ENCODE measurements around the gene LHX3.
"Not testable (repeated sequence)": the region's sequence is repeated elsewhere in the genome, so short reads cannot be mapped to it uniquely, and the experiment has no call there.

The LHX3 gene

GRCh38 chr9:136240941-136241340, 36.0 kb upstream of the LHX3 start:
- no peak for FAIRE-seq

GRCh38 chr9:136239983-136240330, 35.0 kb upstream of the LHX3 start:
- FAIRE-seq, result no peak

DNA sequence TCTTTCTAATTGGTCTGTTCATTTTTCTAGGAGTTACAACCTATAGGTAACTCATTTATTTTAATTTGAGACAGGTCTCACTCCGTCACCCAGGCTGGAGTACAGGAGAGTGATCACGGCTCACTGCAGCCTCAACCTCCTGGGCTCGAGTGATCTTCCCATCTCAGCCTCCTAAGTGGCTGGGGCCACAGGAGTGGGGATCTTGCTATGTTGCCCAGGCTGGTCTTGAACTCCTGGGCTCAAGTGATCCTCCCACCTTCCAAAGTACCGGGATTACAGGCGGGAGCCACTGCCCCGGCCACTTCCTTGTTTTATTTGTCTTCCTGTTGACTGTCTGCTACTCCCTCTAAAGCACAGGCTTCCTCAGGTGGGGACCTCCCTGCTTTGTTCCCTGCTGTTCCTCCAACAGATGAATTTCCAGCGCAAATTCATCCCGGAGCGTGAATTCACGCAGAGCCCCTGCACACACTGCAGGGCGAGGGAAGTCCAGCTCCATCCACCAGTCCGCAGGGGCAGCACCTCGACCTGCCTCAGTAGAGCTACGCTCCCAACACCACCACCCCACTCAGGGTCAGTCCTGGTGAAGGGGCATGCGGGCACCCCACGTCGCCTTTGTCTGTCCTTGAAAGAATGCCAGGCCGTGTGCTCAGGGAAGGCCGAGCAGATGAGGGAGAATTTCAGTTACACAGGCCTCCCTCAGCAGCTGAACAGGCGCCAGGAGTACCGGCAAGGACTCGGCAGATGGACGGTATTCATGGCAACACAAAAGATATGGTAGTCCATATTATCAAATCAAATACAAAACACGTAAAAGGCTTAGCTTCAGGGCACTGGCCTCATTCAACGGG, 34.4 kb upstream of the LHX3 start:
- no peak for FAIRE-seq

- no peak for FAIRE-seq
Observed at GRCh38 chr9:136238342-136238732, 33.4 kb upstream of the LHX3 start.

DNA sequence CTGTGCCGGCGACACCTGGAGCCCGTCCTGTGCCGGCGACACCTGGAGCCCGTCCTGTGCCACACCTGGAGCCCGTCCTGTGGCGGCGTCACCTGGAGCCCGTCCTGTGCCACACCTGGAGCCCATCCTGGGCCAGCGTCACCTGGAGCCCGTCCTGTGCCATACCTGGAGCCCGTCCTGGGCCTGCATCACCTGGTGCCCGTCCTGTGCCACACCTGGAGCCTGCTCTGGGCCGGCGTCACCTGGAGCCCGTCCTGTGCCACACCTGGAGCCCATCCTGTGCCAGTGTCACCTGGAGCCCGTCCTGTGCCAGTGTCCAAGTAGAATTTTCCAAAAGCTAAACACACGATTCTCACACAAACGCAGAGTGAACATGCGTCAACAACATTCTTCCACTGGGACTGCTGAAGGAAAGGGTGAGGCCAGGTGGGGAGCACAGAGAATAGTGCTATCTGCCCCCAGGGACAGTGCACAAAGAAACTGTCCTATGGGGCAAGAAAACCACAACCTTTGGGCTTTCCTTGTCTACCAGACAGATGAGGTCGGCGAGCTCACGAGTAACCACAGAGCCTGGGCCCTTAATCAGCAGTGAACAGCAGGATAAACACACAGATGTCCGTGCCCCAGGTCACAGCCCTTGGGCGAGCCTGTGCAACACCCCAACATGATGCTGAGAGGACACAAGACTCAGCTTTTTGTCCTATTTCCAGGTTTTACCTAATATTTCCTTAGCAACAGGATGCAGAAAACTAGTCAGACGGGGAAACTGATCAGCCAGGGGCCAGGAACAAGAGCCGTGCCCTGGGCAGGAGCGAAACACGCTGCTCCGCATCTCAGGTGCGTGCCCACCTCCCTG, 32.8 kb upstream of the LHX3 start:
- FAIRE-seq, result no peak

- FAIRE-seq, result not testable (repeated sequence)
Observed at GRCh38 chr9:136236471-136237410, 31.8 kb upstream of the LHX3 start.

- FAIRE-seq, result no peak
Observed at GRCh38 chr9:136235709-136236455, 31.0 kb upstream of the LHX3 start.

DNA sequence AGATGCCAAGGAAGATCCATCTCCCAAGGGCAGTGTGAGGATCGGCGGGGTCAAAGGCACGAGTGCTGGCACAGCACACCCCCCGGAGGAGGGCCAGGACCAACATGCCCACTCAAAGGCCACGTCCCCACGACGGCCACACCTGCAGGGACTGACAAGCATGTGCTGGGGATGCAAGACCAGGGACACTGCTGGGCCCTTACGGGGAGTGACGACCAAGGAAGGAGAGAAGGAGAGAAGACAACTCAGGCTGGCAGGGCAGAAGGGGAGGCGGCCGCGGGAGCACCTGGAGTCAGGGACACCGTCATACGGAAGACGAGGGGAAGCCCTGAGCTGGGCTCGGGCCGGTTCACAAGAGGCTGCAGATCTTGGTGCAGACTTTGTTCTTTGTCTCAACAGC, 30.2 kb upstream of the LHX3 start:
- FAIRE-seq, result no peak

DNA sequence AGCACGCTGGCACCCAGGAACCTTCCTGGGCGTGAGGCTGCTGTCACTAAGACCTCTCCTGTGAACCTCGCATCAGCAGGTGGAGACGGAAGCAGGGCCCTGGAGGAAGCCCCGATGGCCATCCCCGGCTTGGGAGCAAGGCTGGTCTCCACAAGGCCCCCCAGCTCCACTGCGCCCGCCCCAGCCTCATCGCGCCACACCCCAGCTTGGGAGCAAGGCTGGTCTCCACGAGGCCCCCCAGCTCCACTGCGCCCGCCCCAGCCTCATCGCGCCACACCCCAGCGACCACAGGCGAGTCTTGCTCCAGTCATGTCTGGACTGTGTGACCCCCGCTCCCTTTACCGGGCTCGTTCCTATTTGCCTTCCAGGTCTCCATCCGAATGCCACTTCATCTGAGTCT, 29.7 kb upstream of the LHX3 start:
- no peak for FAIRE-seq

DNA sequence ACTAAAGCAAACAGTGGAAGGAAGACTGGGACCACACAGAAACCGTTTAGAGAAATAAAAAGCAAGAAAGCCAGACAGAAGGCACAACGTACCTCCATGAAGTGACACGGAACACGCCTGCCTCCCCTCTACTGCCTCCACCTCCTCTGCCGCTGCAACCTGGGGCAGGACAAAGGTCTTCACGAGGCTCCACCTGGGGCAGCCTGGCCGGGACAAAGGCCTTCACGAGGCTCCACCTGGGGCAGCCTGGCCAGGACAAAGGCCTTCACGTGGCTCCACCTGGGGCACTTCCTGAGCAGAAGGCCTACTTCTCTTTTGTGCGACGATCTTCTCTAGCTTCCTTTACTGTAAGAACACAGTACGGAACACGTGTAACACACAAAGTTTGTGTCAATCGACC, 28.9 kb upstream of the LHX3 start:
- no peak for FAIRE-seq

GRCh38 chr9:136233411-136233810, 28.5 kb upstream of the LHX3 start:
- FAIRE-seq, result no peak

DNA sequence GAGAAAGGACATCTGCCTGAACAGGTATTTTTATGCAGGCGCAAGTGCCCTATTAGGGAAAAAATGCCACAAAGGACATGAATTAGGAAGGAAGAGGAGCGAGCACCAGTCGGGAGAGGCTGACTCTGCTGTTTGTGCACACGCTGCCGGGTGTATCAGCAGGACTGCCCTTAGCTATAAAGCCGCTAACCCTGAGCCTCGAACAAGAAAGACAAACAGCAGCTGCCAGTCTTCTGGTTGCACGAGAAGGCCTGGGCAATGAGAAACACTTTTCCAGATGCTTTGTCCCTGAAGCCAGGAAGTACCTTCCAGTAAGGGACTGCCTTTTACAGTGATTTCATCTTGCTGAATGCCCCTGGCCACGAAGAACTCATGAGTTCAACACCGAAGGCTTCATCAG, 28.0 kb upstream of the LHX3 start:
- no peak for FAIRE-seq

GRCh38 chr9:136231478-136232297, 26.8 kb upstream of the LHX3 start:
- FAIRE-seq, result no peak

DNA sequence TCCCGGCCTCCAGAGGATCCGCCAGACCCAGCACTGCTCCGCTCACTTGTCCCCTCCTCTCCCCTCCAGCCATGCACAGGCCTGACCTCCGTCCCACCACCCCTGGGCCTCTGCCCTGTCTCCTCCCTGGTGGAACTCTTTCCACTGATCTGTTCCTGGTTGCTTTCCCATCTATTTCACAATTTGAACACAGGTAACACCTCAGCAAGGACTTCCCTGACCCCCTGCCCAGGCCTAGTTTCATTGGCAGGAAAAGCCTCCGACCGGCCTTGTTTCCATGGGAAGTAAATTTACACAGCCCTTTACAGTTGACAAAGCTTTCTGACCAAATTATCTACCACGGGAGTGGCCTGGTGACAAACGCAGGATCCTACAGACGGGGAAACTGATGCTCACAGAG, 25.8 kb upstream of the LHX3 start:
- FAIRE-seq, result no peak

DNA sequence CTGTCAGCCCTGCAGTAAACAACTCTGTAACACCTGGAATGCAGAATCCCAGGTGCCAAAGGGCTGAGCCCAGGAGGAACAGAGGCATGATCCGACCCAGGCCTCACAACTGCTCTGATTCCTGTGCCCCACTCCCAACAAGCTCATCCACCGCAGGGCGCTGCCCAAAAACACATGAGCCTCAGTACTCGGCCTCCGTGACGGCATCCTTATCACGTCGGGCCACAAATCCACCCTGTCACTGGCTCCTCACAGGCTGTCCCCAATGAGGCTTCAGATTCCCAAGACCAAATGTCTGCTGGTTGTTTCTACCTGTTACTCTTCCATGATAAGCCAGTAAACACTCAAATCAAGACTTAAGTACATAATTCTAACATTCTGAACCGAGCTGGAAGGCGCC, 25.4 kb upstream of the LHX3 start:
- FAIRE-seq, result no peak

GRCh38 chr9:136229096-136230065, 24.5 kb upstream of the LHX3 start:
- no peak for FAIRE-seq

DNA sequence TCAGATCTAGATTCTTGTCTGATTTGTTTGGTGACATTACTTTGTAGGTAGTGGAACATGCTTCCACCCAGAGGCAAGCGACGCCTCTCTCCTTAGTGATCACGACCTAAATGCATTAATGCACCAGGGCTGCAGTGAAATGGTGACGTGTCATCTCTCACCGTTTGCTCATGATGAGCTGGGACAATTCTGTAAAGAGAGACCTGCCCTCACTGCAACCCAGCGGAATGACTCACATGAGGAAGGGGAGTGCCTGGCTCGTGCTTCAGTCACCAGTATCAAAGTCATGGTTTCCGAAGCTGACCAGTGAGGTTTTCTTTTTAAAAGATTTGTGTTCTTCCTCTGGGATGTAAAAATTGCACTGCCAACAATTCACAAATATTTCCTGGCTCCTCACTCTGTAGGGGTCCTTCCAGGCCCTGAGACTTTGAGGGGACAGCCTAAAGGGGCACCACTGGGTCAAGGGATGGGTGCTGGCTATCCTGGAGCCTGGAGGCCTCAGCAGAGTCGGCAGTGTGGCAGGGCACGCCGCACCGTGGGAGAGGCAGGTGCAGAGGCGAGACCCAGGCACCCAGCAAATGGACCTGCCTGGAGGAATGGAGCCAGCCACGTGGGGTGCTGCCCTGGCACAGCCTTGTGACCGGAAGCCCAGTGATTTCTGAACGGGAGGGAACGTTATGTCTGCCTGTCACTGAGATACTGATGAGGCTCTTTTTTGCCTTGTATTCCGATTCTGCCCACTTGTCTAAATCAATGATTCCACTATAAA, 23.4 kb upstream of the LHX3 start:
- FAIRE-seq, result no peak

- FAIRE-seq, result no peak
Observed at GRCh38 chr9:136226680-136227407, 21.9 kb upstream of the LHX3 start.
